Central memory CD8-positive, alpha-beta T cell (primary cell): ENCODE measurements around the gene TCERG1L.

Experiments used
- ATAC-seq: fragments of 150-1000 bp; cut with Tn5 transposase; replicated peaks from 2 replicates; pipeline ENCODE4 v1.10.0; 2022; ENCODE audit warnings: mild to moderate bottlenecking, moderate FRiP score, moderate number of reproducible peaks; ENCODE audit not compliant: poor library complexity, severe bottlenecking; ENCODE audit errors: extremely low read depth
- DNase-seq, 2 donors: peaks; one replicate each; pipeline ENCODE4 v3.0.0; 2021; ENCODE audit warnings: low spot score in 2 of 2
- H3K27ac Mint-ChIP-seq: one replicate; pipeline ENCODE4 v1.8.0; 2022; ENCODE audit warnings: low read depth, mild to moderate bottlenecking, moderate library complexity, mixed read lengths
- H3K27me3 Mint-ChIP-seq: one replicate; pipeline ENCODE4 v1.8.0; 2022; ENCODE audit warnings: mixed read lengths
- H3K36me3 Mint-ChIP-seq: one replicate; pipeline ENCODE4 v1.8.0; 2022; ENCODE audit warnings: mild to moderate bottlenecking, moderate library complexity, mixed read lengths; ENCODE audit not compliant: insufficient read depth
- H3K4me1 Mint-ChIP-seq: one replicate; pipeline ENCODE4 v1.8.0; 2022; ENCODE audit warnings: mixed read lengths
- H3K4me3 Mint-ChIP-seq: one replicate; pipeline ENCODE4 v1.8.0; 2022; ENCODE audit warnings: mild to moderate bottlenecking, moderate library complexity, mixed read lengths
- H3K9me3 Mint-ChIP-seq: one replicate; pipeline ENCODE4 v1.8.0; 2022; ENCODE audit warnings: mixed read lengths

The TCERG1L gene

GRCh38 chr10:131068760-131069159 is 242.8 kb downstream of the TCERG1L start:
- no peaks in the 10 kb centered on the region for H3K4me1 Mint-ChIP-seq
- no peaks in the 10 kb centered on the region for H3K36me3 Mint-ChIP-seq
- no peak overlapping the region for H3K27ac Mint-ChIP-seq
- no peaks in the 10 kb centered on the region for H3K27me3 Mint-ChIP-seq
- no peak overlapping the region for H3K4me3 Mint-ChIP-seq
- ATAC-seq (no peak), DNase-seq (no peak)
- no peaks in the 10 kb centered on the region for H3K9me3 Mint-ChIP-seq

GRCh38 chr10:131068311-131068710 is 243.2 kb downstream of the TCERG1L start:
- DNase-seq (no peak), ATAC-seq (no peak)
- H3K27ac Mint-ChIP-seq = no peak overlapping the region
- H3K4me1 Mint-ChIP-seq = no peaks in the 10 kb centered on the region
- H3K36me3 Mint-ChIP-seq = no peaks in the 10 kb centered on the region
- no peaks in the 10 kb centered on the region for H3K9me3 Mint-ChIP-seq
- H3K4me3 Mint-ChIP-seq = no peak overlapping the region
- no peaks in the 10 kb centered on the region for H3K27me3 Mint-ChIP-seq

GRCh38 chr10:131067690-131068089 is 243.8 kb downstream of the TCERG1L start:
- H3K27me3 Mint-ChIP-seq = no peaks in the 10 kb centered on the region
- no peak for DNase-seq
- H3K36me3 Mint-ChIP-seq = no peaks in the 10 kb centered on the region
- no peaks in the 10 kb centered on the region for H3K9me3 Mint-ChIP-seq
- H3K4me1 Mint-ChIP-seq = no peaks in the 10 kb centered on the region
- no peak overlapping the region for H3K27ac Mint-ChIP-seq
- ATAC-seq = no peak
- no peak overlapping the region for H3K4me3 Mint-ChIP-seq

- no peaks in the 10 kb centered on the region for H3K27me3 Mint-ChIP-seq
- no peak for ATAC-seq
- no peaks in the 10 kb centered on the region for H3K36me3 Mint-ChIP-seq
- H3K4me1 Mint-ChIP-seq = no peaks in the 10 kb centered on the region
- H3K4me3 Mint-ChIP-seq = no peak overlapping the region
- no peaks in the 10 kb centered on the region for H3K9me3 Mint-ChIP-seq
- no peak overlapping the region for H3K27ac Mint-ChIP-seq
- DNase-seq = no peak
Measured at GRCh38 chr10:131065673-131066305, 245.7 kb downstream of the TCERG1L start.

- Mint-ChIP-seq H3K4me1 (no peaks in the 10 kb centered on the region), H3K36me3 (no peaks in the 10 kb centered on the region), H3K27me3 (no peaks in the 10 kb centered on the region), H3K9me3 (no peaks in the 10 kb centered on the region), H3K27ac (no peak overlapping the region), H3K4me3 (no peak overlapping the region)
- DNase-seq (no peak), ATAC-seq (no peak)
Measured at GRCh38 chr10:131063311-131063710, 248.2 kb downstream of the TCERG1L start.

- ATAC-seq = no peak
Measured at GRCh38 chr10:131062621-131063260, 248.8 kb downstream of the TCERG1L start.

GRCh38 chr10:131061216-131061615 is 250.3 kb downstream of the TCERG1L start:
- DNase-seq (no peak), ATAC-seq (no peak)
- H3K27ac Mint-ChIP-seq = no peak overlapping the region
- H3K9me3 Mint-ChIP-seq = no peaks in the 10 kb centered on the region
- no peaks in the 10 kb centered on the region for H3K4me1 Mint-ChIP-seq
- no peaks in the 10 kb centered on the region for H3K27me3 Mint-ChIP-seq
- H3K4me3 Mint-ChIP-seq = no peak overlapping the region
- no peaks in the 10 kb centered on the region for H3K36me3 Mint-ChIP-seq

More at GRCh38 chr10:131062621-131063260, 248.8 kb downstream of the TCERG1L start:
- no peak for DNase-seq
- H3K4me1 Mint-ChIP-seq = no peaks in the 10 kb centered on the region
- no peaks in the 10 kb centered on the region for H3K36me3 Mint-ChIP-seq
- no peak overlapping the region for H3K4me3 Mint-ChIP-seq
- H3K9me3 Mint-ChIP-seq = no peaks in the 10 kb centered on the region
- H3K27me3 Mint-ChIP-seq = no peaks in the 10 kb centered on the region
- H3K27ac Mint-ChIP-seq = no peak overlapping the region

GRCh38 chr10:131059881-131060280 is 251.6 kb downstream of the TCERG1L start:
- ATAC-seq = no peak
- Mint-ChIP-seq H3K9me3 (no peaks in the 10 kb centered on the region), H3K4me1 (no peaks in the 10 kb centered on the region), H3K27ac (no peak overlapping the region), H3K27me3 (no peaks in the 10 kb centered on the region), H3K4me3 (no peak overlapping the region), H3K36me3 (no peaks in the 10 kb centered on the region)
- DNase-seq = no peak

GRCh38 chr10:131058799-131059198 is 252.7 kb downstream of the TCERG1L start:
- H3K36me3 Mint-ChIP-seq = no peaks in the 10 kb centered on the region

GRCh38 chr10:131056781-131057180 is 254.7 kb downstream of the TCERG1L start:
- Mint-ChIP-seq H3K9me3 (no peaks in the 10 kb centered on the region), H3K4me3 (no peak overlapping the region), H3K27ac (no peak overlapping the region), H3K27me3 (no peaks in the 10 kb centered on the region), H3K36me3 (no peaks in the 10 kb centered on the region), H3K4me1 (no peaks in the 10 kb centered on the region)
- DNase-seq = no peak
- ATAC-seq = no peak

More at GRCh38 chr10:131058799-131059198, 252.7 kb downstream of the TCERG1L start:
- no peak for DNase-seq
- H3K9me3 Mint-ChIP-seq = no peaks in the 10 kb centered on the region
- no peak overlapping the region for H3K4me3 Mint-ChIP-seq
- H3K27me3 Mint-ChIP-seq = no peaks in the 10 kb centered on the region
- no peak for ATAC-seq
- H3K4me1 Mint-ChIP-seq = no peaks in the 10 kb centered on the region
- H3K27ac Mint-ChIP-seq = no peak overlapping the region

GRCh38 chr10:131056091-131056579 is 255.4 kb downstream of the TCERG1L start:
- no peak for DNase-seq
- no peaks in the 10 kb centered on the region for H3K4me1 Mint-ChIP-seq
- no peaks in the 10 kb centered on the region for H3K9me3 Mint-ChIP-seq
- H3K4me3 Mint-ChIP-seq = no peak overlapping the region
- no peaks in the 10 kb centered on the region for H3K36me3 Mint-ChIP-seq
- no peaks in the 10 kb centered on the region for H3K27me3 Mint-ChIP-seq
- no peak for ATAC-seq
- H3K27ac Mint-ChIP-seq = no peak overlapping the region

GRCh38 chr10:131055437-131055836 is 256.1 kb downstream of the TCERG1L start:
- Mint-ChIP-seq H3K4me1 (no peaks in the 10 kb centered on the region), H3K36me3 (no peaks in the 10 kb centered on the region), H3K27ac (no peak overlapping the region), H3K9me3 (no peaks in the 10 kb centered on the region), H3K4me3 (no peak overlapping the region), H3K27me3 (no peaks in the 10 kb centered on the region)
- ATAC-seq (no peak), DNase-seq (no peak)

- ATAC-seq (no peak), DNase-seq (no peak)
- Mint-ChIP-seq H3K27ac (no peak overlapping the region), H3K9me3 (no peaks in the 10 kb centered on the region), H3K27me3 (no peaks in the 10 kb centered on the region), H3K36me3 (no peaks in the 10 kb centered on the region), H3K4me1 (no peaks in the 10 kb centered on the region), H3K4me3 (no peak overlapping the region)
Measured at GRCh38 chr10:131053192-131053591, 258.3 kb downstream of the TCERG1L start.
